ENCODE results near the gene FNDC5.

The FNDC5 gene

DNA sequence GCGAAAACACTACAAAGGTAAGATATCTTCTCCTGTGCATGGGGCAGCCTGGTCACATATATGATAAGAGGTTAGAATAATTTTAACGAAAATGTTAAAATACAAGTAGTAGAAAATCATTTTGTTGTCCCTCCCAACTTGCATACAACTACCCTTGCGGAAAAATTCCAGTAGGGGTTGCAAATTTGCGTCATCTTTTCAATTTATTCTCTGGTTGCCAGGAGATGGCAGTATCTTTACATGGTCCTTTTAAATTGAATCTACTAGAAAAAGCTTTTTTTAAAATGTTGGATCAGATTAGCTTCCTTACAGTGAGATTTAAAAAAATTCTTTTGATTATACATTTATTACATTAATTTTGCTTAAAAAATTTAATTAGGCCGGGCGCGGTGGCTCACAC is 42.4 kb downstream of the FNDC5 start:
- H4K5ac ChIP-seq (ENCODE audit: low read length): no peak overlapping the region
- H3K18ac ChIP-seq (ENCODE audit: low read length): no peak overlapping the region
- no peak overlapping the region for H3K9ac ChIP-seq (ENCODE audit: low read length)
- H3K79me1 ChIP-seq (ENCODE audit: low read length): no peaks in the 10 kb centered on the region
- H3K4ac ChIP-seq (ENCODE audit: low read depth, low read length): no peak overlapping the region
- H2BK5ac ChIP-seq (ENCODE audit: low read length): no peak overlapping the region
- no peak overlapping the region for H3K27ac ChIP-seq (ENCODE audit: low read depth, low read length)
- no peak overlapping the region for H3K56ac ChIP-seq (ENCODE audit: low read length)
- peak; percentile 30 for DNase-seq
- no peak overlapping the region for H2BK15ac ChIP-seq (replicated peaks; ENCODE audit: low read depth)
- H3K79me2 ChIP-seq (ENCODE audit: control insufficient read depth, insufficient read depth, low read length): no peaks in the 10 kb centered on the region
- H3K36me3 ChIP-seq (ENCODE audit: control insufficient read depth, insufficient read depth, low read length): peaks cover 7% of the 10 kb centered on the region
- H3K4me1 ChIP-seq (ENCODE audit: control insufficient read depth, low read depth, low read length): no peaks in the 10 kb centered on the region
- no peaks in the 10 kb centered on the region for H3K27me3 ChIP-seq (ENCODE audit: insufficient read depth, low read length, poor library complexity)
- WGBS (ENCODE audit: extremely low coverage, insufficient coverage, low lambda C conversion rate): no CpG with 5 or more reads among the region's 7 CpGs
- H3K4me2 ChIP-seq (ENCODE audit: low read length): no peak overlapping the region
- no peak overlapping the region for H2BK120ac ChIP-seq (ENCODE audit: low read depth, low read length)
- H3K4me3 ChIP-seq (ENCODE audit: low read length): no peak overlapping the region
- H2AK5ac ChIP-seq (ENCODE audit: low read length): no peak overlapping the region
- H3K23ac ChIP-seq (ENCODE audit: low read length): no peak overlapping the region
- H4K8ac ChIP-seq (ENCODE audit: low read depth, low read length): no peak overlapping the region

GRCh38 chr1:32825181-32825580 is 45.5 kb downstream of the FNDC5 start:
- Histone ChIP-seq H3K36me3 (ENCODE audit: control insufficient read depth, insufficient read depth, low read length) (peaks cover 7% of the 10 kb centered on the region), H4K8ac (ENCODE audit: low read depth, low read length) (no peak overlapping the region), H2AK5ac (ENCODE audit: low read length) (no peak overlapping the region), H3K79me2 (ENCODE audit: control insufficient read depth, insufficient read depth, low read length) (peaks cover 3% of the 10 kb centered on the region), H3K27ac (ENCODE audit: low read depth, low read length) (no peak overlapping the region), H3K4me1 (ENCODE audit: control insufficient read depth, low read depth, low read length) (no peaks in the 10 kb centered on the region), H3K4me2 (ENCODE audit: low read length) (no peak overlapping the region), H3K4me3 (ENCODE audit: low read length) (no peak overlapping the region), H3K79me1 (ENCODE audit: low read length) (no peaks in the 10 kb centered on the region), H3K23ac (ENCODE audit: low read length) (no peak overlapping the region), H3K56ac (ENCODE audit: low read length) (no peak overlapping the region), H2BK120ac (ENCODE audit: low read depth, low read length) (no peak overlapping the region), H3K27me3 (ENCODE audit: insufficient read depth, low read length, poor library complexity) (no peaks in the 10 kb centered on the region), H2BK15ac (replicated peaks; ENCODE audit: low read depth) (no peak overlapping the region), H3K9ac (ENCODE audit: low read length) (no peak overlapping the region), H3K4ac (ENCODE audit: low read depth, low read length) (no peak overlapping the region), H4K5ac (ENCODE audit: low read length) (no peak overlapping the region), H2BK5ac (ENCODE audit: low read length) (no peak overlapping the region), H3K18ac (ENCODE audit: low read length) (no peak overlapping the region)
- no CpG with 5 or more reads among the region's 3 CpGs for WGBS (ENCODE audit: extremely low coverage, insufficient coverage, low lambda C conversion rate)
- no peak for DNase-seq

GRCh38 chr1:32818804-32819541 is 51.7 kb downstream of the FNDC5 start:
- H2BK5ac ChIP-seq (ENCODE audit: low read length): peak overlapping the region; percentile 83
- peaks cover 2% of the 10 kb centered on the region for H3K79me1 ChIP-seq (ENCODE audit: low read length)
- no peak for DNase-seq
- no peak overlapping the region for H4K8ac ChIP-seq (ENCODE audit: low read depth, low read length)
- H3K4me1 ChIP-seq (ENCODE audit: control insufficient read depth, low read depth, low read length): peaks cover 8% of the 10 kb centered on the region
- H3K23ac ChIP-seq (ENCODE audit: low read length): no peak overlapping the region
- H3K56ac ChIP-seq (ENCODE audit: low read length): peak overlapping the region; percentile 97
- H2BK120ac ChIP-seq (ENCODE audit: low read depth, low read length): no peak overlapping the region
- H3K9ac ChIP-seq (ENCODE audit: low read length): peak overlapping the region; percentile 93
- peak overlapping the region; percentile 95 for H3K4me2 ChIP-seq (ENCODE audit: low read length)
- H3K36me3 ChIP-seq (ENCODE audit: control insufficient read depth, insufficient read depth, low read length): no peaks in the 10 kb centered on the region
- peaks cover 43% of the 10 kb centered on the region for H3K79me2 ChIP-seq (ENCODE audit: control insufficient read depth, insufficient read depth, low read length)
- no peaks in the 10 kb centered on the region for H3K27me3 ChIP-seq (ENCODE audit: insufficient read depth, low read length, poor library complexity)
- H3K27ac ChIP-seq (ENCODE audit: low read depth, low read length): peak overlapping the region; percentile 99
- H3K18ac ChIP-seq (ENCODE audit: low read length): peak overlapping the region; percentile 88
- no CpG with 5 or more reads among the region's 11 CpGs for WGBS (ENCODE audit: extremely low coverage, insufficient coverage, low lambda C conversion rate)
- H2AK5ac ChIP-seq (ENCODE audit: low read length): peak overlapping the region; percentile 1
- no peak overlapping the region for H4K5ac ChIP-seq (ENCODE audit: low read length)
- H3K4me3 ChIP-seq (ENCODE audit: low read length): no peak overlapping the region
- H2BK15ac ChIP-seq (replicated peaks; ENCODE audit: low read depth): no peak overlapping the region
- H3K4ac ChIP-seq (ENCODE audit: low read depth, low read length): peak overlapping the region; percentile 50

GRCh38 chr1:32817815-32818786 is 52.6 kb downstream of the FNDC5 start:
- peak overlapping the region; percentile 55 for H3K23ac ChIP-seq (ENCODE audit: low read length)

DNA sequence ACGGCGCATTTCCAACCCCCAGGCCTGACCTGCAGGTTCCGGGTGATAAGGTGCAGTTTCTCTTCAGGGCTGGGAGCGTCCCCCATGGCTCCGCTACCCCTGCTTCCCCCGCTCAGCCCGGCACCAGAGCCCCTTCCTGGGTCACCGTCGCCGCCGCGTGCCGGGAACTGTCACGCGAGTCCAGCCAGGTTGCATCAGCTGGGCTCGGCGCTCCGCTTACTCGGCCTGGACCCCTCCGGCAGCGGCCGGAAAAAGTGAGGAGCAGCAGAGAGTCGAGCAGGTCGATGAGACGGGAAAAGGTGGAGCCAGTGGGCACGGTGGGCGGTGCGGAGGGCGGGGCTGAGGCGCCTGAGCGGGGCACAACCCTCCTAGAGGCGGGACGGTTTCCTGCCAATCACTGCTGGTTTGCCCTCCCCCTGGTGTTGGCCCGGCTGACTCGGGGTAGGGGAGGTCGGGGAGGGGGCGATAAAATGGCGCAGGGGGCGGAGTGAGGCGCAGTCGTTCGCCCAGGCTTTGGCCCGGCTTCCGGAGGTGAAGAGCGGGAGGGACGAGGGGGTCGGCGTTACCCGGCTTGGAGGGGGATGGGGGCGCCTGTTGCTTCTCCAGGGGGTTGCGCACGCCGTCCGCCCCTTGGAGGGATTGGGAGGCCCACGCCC is 53.4 kb downstream of the FNDC5 start, which contains the start of the genes S100PBP and YARS1:
S100PBP (plus strand) TSS at position 495 of the 656 bp plus-strand sequence. CDS start 8,447 bp downstream, outside the sequence.
YARS1 (minus strand) TSS at position 200 of the 656 bp plus-strand sequence; CDS start at position 86, 114 bp downstream.
- Histone ChIP-seq H3K4me1 (ENCODE audit: control insufficient read depth, low read depth, low read length) (peaks cover 13% of the 10 kb centered on the region), H3K27ac (ENCODE audit: low read depth, low read length) (peak within 1 kb of the TSS; percentile 99), H2BK120ac (ENCODE audit: low read depth, low read length) (peak within 1 kb of the TSS; percentile 82), H2BK5ac (ENCODE audit: low read length) (peak within 1 kb of the TSS; percentile 85), H3K27me3 (ENCODE audit: insufficient read depth, low read length, poor library complexity) (no peaks in the 10 kb centered on the region), H3K4ac (ENCODE audit: low read depth, low read length) (peak within 1 kb of the TSS; percentile 100), H2AK5ac (ENCODE audit: low read length) (peak within 1 kb of the TSS; percentile 52), H4K5ac (ENCODE audit: low read length) (peak within 1 kb of the TSS; percentile 92), H3K18ac (ENCODE audit: low read length) (peak within 1 kb of the TSS; percentile 96), H3K4me3 (ENCODE audit: low read length) (peak within 1 kb of the TSS; percentile 62), H3K79me1 (ENCODE audit: low read length) (peaks cover 2% of the 10 kb centered on the region), H3K4me2 (ENCODE audit: low read length) (peak within 1 kb of the TSS; percentile 95), H3K79me2 (ENCODE audit: control insufficient read depth, insufficient read depth, low read length) (peaks cover 58% of the 10 kb centered on the region), H3K23ac (ENCODE audit: low read length) (peak within 1 kb of the TSS; percentile 55), H3K36me3 (ENCODE audit: control insufficient read depth, insufficient read depth, low read length) (no peaks in the 10 kb centered on the region), H4K8ac (ENCODE audit: low read depth, low read length) (no peak within 1 kb of the TSS), H3K56ac (ENCODE audit: low read length) (peak within 1 kb of the TSS; percentile 97), H2BK15ac (replicated peaks; ENCODE audit: low read depth) (peak within 1 kb of the TSS; percentile 39), H3K9ac (ENCODE audit: low read length) (peak within 1 kb of the TSS; percentile 93)
- DNase-seq: peak; percentile 99
- no CpG with 5 or more reads among the region's 55 CpGs for WGBS (ENCODE audit: extremely low coverage, insufficient coverage, low lambda C conversion rate)

More at GRCh38 chr1:32817815-32818786, 52.6 kb downstream of the FNDC5 start:
- DNase-seq: peak; percentile 92
- H3K36me3 ChIP-seq (ENCODE audit: control insufficient read depth, insufficient read depth, low read length): no peaks in the 10 kb centered on the region
- H3K79me1 ChIP-seq (ENCODE audit: low read length): peaks cover 2% of the 10 kb centered on the region
- no CpG with 5 or more reads among the region's 51 CpGs for WGBS (ENCODE audit: extremely low coverage, insufficient coverage, low lambda C conversion rate)
- peaks cover 10% of the 10 kb centered on the region for H3K4me1 ChIP-seq (ENCODE audit: control insufficient read depth, low read depth, low read length)
- H3K4me3 ChIP-seq (ENCODE audit: low read length): peak overlapping the region; percentile 61
- peak overlapping the region; percentile 94 for H3K4ac ChIP-seq (ENCODE audit: low read depth, low read length)
- peak overlapping the region; percentile 99 for H3K27ac ChIP-seq (ENCODE audit: low read depth, low read length)
- no peaks in the 10 kb centered on the region for H3K27me3 ChIP-seq (ENCODE audit: insufficient read depth, low read length, poor library complexity)
- H2BK5ac ChIP-seq (ENCODE audit: low read length): peak overlapping the region; percentile 85
- H2BK15ac ChIP-seq (replicated peaks; ENCODE audit: low read depth): no peak overlapping the region
- peak overlapping the region; percentile 95 for H3K4me2 ChIP-seq (ENCODE audit: low read length)
- no peak overlapping the region for H4K8ac ChIP-seq (ENCODE audit: low read depth, low read length)
- peak overlapping the region; percentile 97 for H3K56ac ChIP-seq (ENCODE audit: low read length)
- H4K5ac ChIP-seq (ENCODE audit: low read length): peak overlapping the region; percentile 41
- peak overlapping the region; percentile 76 for H2BK120ac ChIP-seq (ENCODE audit: low read depth, low read length)
- H3K79me2 ChIP-seq (ENCODE audit: control insufficient read depth, insufficient read depth, low read length): peaks cover 52% of the 10 kb centered on the region
- peak overlapping the region; percentile 52 for H2AK5ac ChIP-seq (ENCODE audit: low read length)
- H3K18ac ChIP-seq (ENCODE audit: low read length): peak overlapping the region; percentile 88
- H3K9ac ChIP-seq (ENCODE audit: low read length): peak overlapping the region; percentile 93

Measured in mesendoderm (in vitro differentiated cells).